Measurements from ENCODE around the gene KRTAP25-1.

The KRTAP25-1 gene

GRCh38 chr21:30251781-30252180 lies 37.5 kb downstream of the KRTAP25-1 start:
- no peaks in the 10 kb centered on the region for H3K27me3 ChIP-seq (replicated peaks in 2 of 5; ENCODE audit: control insufficient read depth in 4 of 5, insufficient read depth in 5 of 5, low read length in 4 of 5)
- H3K4me1 ChIP-seq (ENCODE audit: control extremely low read depth in 1 of 4, control insufficient read depth in 4 of 4, insufficient read depth in 4 of 4, low read length in 3 of 4) = no peaks in the 10 kb centered on the region
- no peaks in the 10 kb centered on the region for H3K9me3 ChIP-seq (ENCODE audit: control extremely low read depth in 1 of 5, control insufficient read depth in 4 of 5, insufficient read depth in 2 of 5, low read depth in 1 of 5, low read length in 4 of 5)
- CTCF ChIA-PET = no interaction called here
- WGBS (ENCODE audit: insufficient coverage) = no CpG with 5 or more reads among the region's 1 CpG
- no peaks in the 10 kb centered on the region for H3K36me3 ChIP-seq (ENCODE audit: control insufficient read depth in 4 of 4, insufficient read depth in 4 of 4, low read length in 3 of 4)
- no peak overlapping the region for H3K27ac ChIP-seq (ENCODE audit: insufficient read depth in 1 of 2, low read depth in 1 of 2, low read length in 2 of 2, poor library complexity in 1 of 2, severe bottlenecking in 2 of 2)
- no peak for DNase-seq
- H3K4me3 ChIP-seq (ENCODE audit: control insufficient read depth in 1 of 7, extremely low read depth in 1 of 7, insufficient read depth in 4 of 7, low read depth in 2 of 7, low read length in 6 of 7) = no peak overlapping the region
- POLR2A ChIA-PET = no interaction called here

GRCh38 chr21:30249936-30250335 lies 39.4 kb downstream of the KRTAP25-1 start:
- CTCF ChIA-PET = no interaction called here
- DNase-seq = no peak
- H3K4me1 ChIP-seq (ENCODE audit: control extremely low read depth in 1 of 4, control insufficient read depth in 4 of 4, insufficient read depth in 4 of 4, low read length in 3 of 4) = no peaks in the 10 kb centered on the region
- H3K9me3 ChIP-seq (ENCODE audit: control extremely low read depth in 1 of 5, control insufficient read depth in 4 of 5, insufficient read depth in 2 of 5, low read depth in 1 of 5, low read length in 4 of 5) = no peaks in the 10 kb centered on the region
- no peaks in the 10 kb centered on the region for H3K36me3 ChIP-seq (ENCODE audit: control insufficient read depth in 4 of 4, insufficient read depth in 4 of 4, low read length in 3 of 4)
- no peaks in the 10 kb centered on the region for H3K27me3 ChIP-seq (replicated peaks in 2 of 5; ENCODE audit: control insufficient read depth in 4 of 5, insufficient read depth in 5 of 5, low read length in 4 of 5)
- no peak overlapping the region for H3K4me3 ChIP-seq (ENCODE audit: control insufficient read depth in 1 of 7, extremely low read depth in 1 of 7, insufficient read depth in 4 of 7, low read depth in 2 of 7, low read length in 6 of 7)
- no peak overlapping the region for H3K27ac ChIP-seq (ENCODE audit: insufficient read depth in 1 of 2, low read depth in 1 of 2, low read length in 2 of 2, poor library complexity in 1 of 2, severe bottlenecking in 2 of 2)
- no CpG with 5 or more reads among the region's 3 CpGs for WGBS (ENCODE audit: insufficient coverage)
- POLR2A ChIA-PET = no interaction called here

DNA sequence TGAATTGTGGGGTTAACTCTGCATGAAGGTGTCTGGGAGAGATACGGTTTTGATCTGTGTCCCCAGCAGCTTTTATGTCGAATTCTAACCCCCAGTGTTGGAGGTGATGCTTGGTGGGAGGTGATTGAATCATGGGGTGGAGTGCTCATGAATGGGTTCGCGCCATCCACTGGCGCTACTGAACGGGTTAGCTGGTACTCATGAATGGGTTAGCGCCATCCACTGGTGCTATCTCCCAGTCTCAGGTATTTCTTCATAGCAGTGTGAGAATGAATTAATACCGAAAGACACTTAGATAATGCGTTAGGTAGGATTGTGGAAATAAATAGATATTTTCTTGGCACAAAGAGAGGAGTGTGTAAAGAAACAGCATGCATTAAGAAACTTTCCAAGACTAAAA lies 40.5 kb downstream of the KRTAP25-1 start:
- Histone ChIP-seq H3K4me1 (ENCODE audit: control extremely low read depth in 1 of 4, control insufficient read depth in 4 of 4, insufficient read depth in 4 of 4, low read length in 3 of 4) (no peaks in the 10 kb centered on the region), H3K27me3 (replicated peaks in 2 of 5; ENCODE audit: control insufficient read depth in 4 of 5, insufficient read depth in 5 of 5, low read length in 4 of 5) (peaks cover 0 to 3% (median 0%) of the 10 kb centered on the region in 5 experiments), H3K27ac (ENCODE audit: insufficient read depth in 1 of 2, low read depth in 1 of 2, low read length in 2 of 2, poor library complexity in 1 of 2, severe bottlenecking in 2 of 2) (no peak overlapping the region), H3K36me3 (ENCODE audit: control insufficient read depth in 4 of 4, insufficient read depth in 4 of 4, low read length in 3 of 4) (no peaks in the 10 kb centered on the region), H3K4me3 (ENCODE audit: control insufficient read depth in 1 of 7, extremely low read depth in 1 of 7, insufficient read depth in 4 of 7, low read depth in 2 of 7, low read length in 6 of 7) (no peak overlapping the region), H3K9me3 (ENCODE audit: control extremely low read depth in 1 of 5, control insufficient read depth in 4 of 5, insufficient read depth in 2 of 5, low read depth in 1 of 5, low read length in 4 of 5) (no peaks in the 10 kb centered on the region)
- ChIA-PET CTCF (no interaction called here), POLR2A (no interaction called here)
- no peak for DNase-seq
- 96% methylated on average over 7 of the region's 9 CpGs for WGBS (ENCODE audit: insufficient coverage)

- Histone ChIP-seq H3K27me3 (replicated peaks in 2 of 5; ENCODE audit: control insufficient read depth in 4 of 5, insufficient read depth in 5 of 5, low read length in 4 of 5) (peaks cover 0 to 3% (median 0%) of the 10 kb centered on the region in 5 experiments), H3K27ac (ENCODE audit: insufficient read depth in 1 of 2, low read depth in 1 of 2, low read length in 2 of 2, poor library complexity in 1 of 2, severe bottlenecking in 2 of 2) (no peak overlapping the region), H3K9me3 (ENCODE audit: control extremely low read depth in 1 of 5, control insufficient read depth in 4 of 5, insufficient read depth in 2 of 5, low read depth in 1 of 5, low read length in 4 of 5) (no peaks in the 10 kb centered on the region), H3K4me3 (ENCODE audit: control insufficient read depth in 1 of 7, extremely low read depth in 1 of 7, insufficient read depth in 4 of 7, low read depth in 2 of 7, low read length in 6 of 7) (no peak overlapping the region), H3K36me3 (ENCODE audit: control insufficient read depth in 4 of 4, insufficient read depth in 4 of 4, low read length in 3 of 4) (no peaks in the 10 kb centered on the region), H3K4me1 (ENCODE audit: control extremely low read depth in 1 of 4, control insufficient read depth in 4 of 4, insufficient read depth in 4 of 4, low read length in 3 of 4) (no peaks in the 10 kb centered on the region)
- CTCF ChIA-PET = no interaction called here
- DNase-seq = no peak
- POLR2A ChIA-PET = no interaction called here
These were observed 44.3 kb downstream of the KRTAP25-1 start for GRCh38 chr21:30245061-30245460.

DNA sequence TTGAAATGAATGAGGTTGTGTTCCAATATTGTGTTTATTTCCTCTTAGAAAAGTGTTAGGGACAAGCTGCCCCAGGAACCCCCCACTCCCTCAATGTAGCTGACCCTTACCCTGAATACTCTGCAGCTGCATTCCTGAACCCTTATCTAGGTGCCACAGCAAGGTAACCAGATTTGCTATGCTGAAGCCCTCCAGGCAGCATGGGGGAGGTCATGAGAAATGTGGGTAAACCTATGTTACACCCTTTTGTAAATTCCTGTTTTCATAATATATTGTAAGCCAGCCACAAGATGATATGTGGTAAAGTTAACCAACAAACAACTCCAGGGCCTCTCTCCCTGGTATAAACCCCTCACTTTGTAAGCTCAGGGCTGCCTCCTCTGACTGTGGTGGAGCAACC lies 45.6 kb downstream of the KRTAP25-1 start:
- no peak overlapping the region for H3K4me3 ChIP-seq (ENCODE audit: control insufficient read depth in 1 of 7, extremely low read depth in 1 of 7, insufficient read depth in 4 of 7, low read depth in 2 of 7, low read length in 6 of 7)
- H3K27ac ChIP-seq (ENCODE audit: insufficient read depth in 1 of 2, low read depth in 1 of 2, low read length in 2 of 2, poor library complexity in 1 of 2, severe bottlenecking in 2 of 2) = no peak overlapping the region
- no peak for DNase-seq
- H3K9me3 ChIP-seq (ENCODE audit: control extremely low read depth in 1 of 5, control insufficient read depth in 4 of 5, insufficient read depth in 2 of 5, low read depth in 1 of 5, low read length in 4 of 5) = no peaks in the 10 kb centered on the region
- POLR2A ChIA-PET = no interaction called here
- peaks cover 0 to 3% (median 0%) of the 10 kb centered on the region in 5 experiments for H3K27me3 ChIP-seq (replicated peaks in 2 of 5; ENCODE audit: control insufficient read depth in 4 of 5, insufficient read depth in 5 of 5, low read length in 4 of 5)
- H3K36me3 ChIP-seq (ENCODE audit: control insufficient read depth in 4 of 4, insufficient read depth in 4 of 4, low read length in 3 of 4) = no peaks in the 10 kb centered on the region
- no peaks in the 10 kb centered on the region for H3K4me1 ChIP-seq (ENCODE audit: control extremely low read depth in 1 of 4, control insufficient read depth in 4 of 4, insufficient read depth in 4 of 4, low read length in 3 of 4)
- CTCF ChIA-PET = no interaction called here

- ChIA-PET CTCF (no interaction called here), POLR2A (interaction anchor here (0.7 kb wide), 1 partner anchor 24 kb away, joined by 3 read pairs; no protein-coding TSS in a partner anchor)
- Histone ChIP-seq H3K27ac (ENCODE audit: insufficient read depth in 1 of 2, low read depth in 1 of 2, low read length in 2 of 2, poor library complexity in 1 of 2, severe bottlenecking in 2 of 2) (no peak overlapping the region), H3K36me3 (ENCODE audit: control insufficient read depth in 4 of 4, insufficient read depth in 4 of 4, low read length in 3 of 4) (no peaks in the 10 kb centered on the region), H3K27me3 (replicated peaks in 2 of 5; ENCODE audit: control insufficient read depth in 4 of 5, insufficient read depth in 5 of 5, low read length in 4 of 5) (peaks cover 0 to 3% (median 0%) of the 10 kb centered on the region in 5 experiments), H3K9me3 (ENCODE audit: control extremely low read depth in 1 of 5, control insufficient read depth in 4 of 5, insufficient read depth in 2 of 5, low read depth in 1 of 5, low read length in 4 of 5) (no peaks in the 10 kb centered on the region), H3K4me1 (ENCODE audit: control extremely low read depth in 1 of 4, control insufficient read depth in 4 of 4, insufficient read depth in 4 of 4, low read length in 3 of 4) (no peaks in the 10 kb centered on the region), H3K4me3 (ENCODE audit: control insufficient read depth in 1 of 7, extremely low read depth in 1 of 7, insufficient read depth in 4 of 7, low read depth in 2 of 7, low read length in 6 of 7) (no peak overlapping the region)
- no CpG with 5 or more reads among the region's 3 CpGs for WGBS (ENCODE audit: insufficient coverage)
- no peak for DNase-seq
These were observed 48.7 kb downstream of the KRTAP25-1 start for GRCh38 chr21:30240661-30241060.
